SK-N-SH treated with all-trans-retinoic acid at 6 μM for 48 hours (cell line): ENCODE data around the gene MS4A5.

ENCODE experiments used
- ATAC-seq: fragments of 200-7000 bp; cut with Tn5 transposase; 3 replicates; pipeline ENCODE4 v1.9.1; 2020; ENCODE audit warnings: mild to moderate bottlenecking, moderate library complexity
- ARNTL ChIP-seq: fragments of 450-650 bp; formaldehyde crosslinking; IDR thresholded peaks from 2 replicates; pipeline ENCODE4 v1.5.0; 2020; ENCODE audit warnings: low read depth, mild to moderate bottlenecking, moderate library complexity, borderline replicate concordance
- BACH2 ChIP-seq: fragments of 250-450 bp; sonication (Bioruptor Pico); IDR thresholded peaks from 2 replicates; pipeline ENCODE4 v1.9.0; 2021; ENCODE audit warnings: mild to moderate bottlenecking, borderline replicate concordance
- CREB5 ChIP-seq: fragments of 250-450 bp; sonication (Bioruptor Pico); IDR thresholded peaks from 2 replicates; pipeline ENCODE4 v1.5.1; 2020; ENCODE audit warnings: low read depth, mild to moderate bottlenecking, moderate library complexity
- CSDC2 ChIP-seq: fragments of 250-450 bp; sonication (Bioruptor Pico); IDR thresholded peaks from 2 replicates; pipeline ENCODE4 v1.5.0; 2020; ENCODE audit warnings: mild to moderate bottlenecking, moderate library complexity
- CSRNP3 ChIP-seq: fragments of 250-450 bp; sonication (Bioruptor Pico); IDR thresholded peaks from 2 replicates; pipeline ENCODE4 v1.5.1; 2021; ENCODE audit warnings: mild to moderate bottlenecking, moderate library complexity
- ESRRG ChIP-seq: fragments of 250-450 bp; sonication (Bioruptor Pico); IDR thresholded peaks from 2 replicates; pipeline ENCODE4 v1.6.1; 2021; ENCODE audit warnings: mild to moderate bottlenecking
- ISL1 ChIP-seq: fragments of 250-450 bp; sonication (Bioruptor Pico); IDR thresholded peaks from 2 replicates; pipeline ENCODE4 v2.1.2; 2022; ENCODE audit warnings: mild to moderate bottlenecking, moderate library complexity
- OSR1 ChIP-seq: fragments of 250-450 bp; sonication (Bioruptor Pico); IDR thresholded peaks from 2 replicates; pipeline ENCODE4 v1.8.0; 2022; ENCODE audit warnings: moderate library complexity, mild to moderate bottlenecking, inconsistent platforms
- PATZ1 ChIP-seq: fragments of 250-450 bp; sonication (Bioruptor Pico); IDR thresholded peaks from 2 replicates; pipeline ENCODE4 v1.8.0; 2020; ENCODE audit warnings: mild to moderate bottlenecking, moderate library complexity, borderline replicate concordance
- POU6F1 ChIP-seq: fragments of 250-450 bp; sonication (Bioruptor Pico); IDR thresholded peaks from 2 replicates; pipeline ENCODE4 v1.8.0; 2021; ENCODE audit warnings: low read depth, mild to moderate bottlenecking, moderate library complexity, borderline replicate concordance
- RARB ChIP-seq: fragments of 250-450 bp; sonication (Bioruptor Pico); IDR thresholded peaks from 2 replicates; pipeline ENCODE4 v1.8.0; 2021; ENCODE audit warnings: mild to moderate bottlenecking, moderate library complexity
- SNAI2 ChIP-seq: fragments of 250-450 bp; sonication (Bioruptor Pico); IDR thresholded peaks from 2 replicates; pipeline ENCODE4 v1.5.0; 2020; ENCODE audit warnings: mild to moderate bottlenecking, moderate library complexity
- TOX ChIP-seq: fragments of 250-450 bp; sonication (Bioruptor Pico); IDR thresholded peaks from 2 replicates; pipeline ENCODE4 v1.8.0; 2021; ENCODE audit warnings: mild to moderate bottlenecking, moderate library complexity, borderline replicate concordance
- TSHZ2 ChIP-seq: fragments of 250-450 bp; sonication (Bioruptor Pico); IDR thresholded peaks from 2 replicates; pipeline ENCODE4 v1.5.0; 2020; ENCODE audit warnings: mild to moderate bottlenecking, moderate library complexity
- ZFP3 ChIP-seq: fragments of 250-450 bp; sonication (Bioruptor Pico); IDR thresholded peaks from 2 replicates; pipeline ENCODE4 v1.5.0; 2020; ENCODE audit warnings: mild to moderate bottlenecking, moderate library complexity
- ZNF565 ChIP-seq: fragments of 450-650 bp; formaldehyde crosslinking; conservative IDR thresholded peaks from 2 replicates; pipeline ENCODE4 v1.5.0; 2020; ENCODE audit warnings: low read depth, mild to moderate bottlenecking, moderate library complexity
- ZNF70 ChIP-seq: fragments of 450-650 bp; formaldehyde crosslinking; IDR thresholded peaks from 2 replicates; pipeline ENCODE4 v1.5.0; 2020; ENCODE audit warnings: mild to moderate bottlenecking, moderate library complexity
- ZNF8 ChIP-seq: fragments of 450-650 bp; formaldehyde crosslinking; IDR thresholded peaks from 2 replicates; pipeline ENCODE4 v1.5.0; 2020; ENCODE audit warnings: mild to moderate bottlenecking, moderate library complexity

MS4A5 gene

GRCh38 chr11:60429272-60429671 lies at the start of gene MS4A5:
Gene MS4A5, plus strand, starts transcription at chr11:60429572. Its CDS starts 103 bp downstream, at chr11:60429675.
- no peak for ATAC-seq
- TF ChIP-seq ZNF70 (CRISPR knock-in tag) (no peak), CREB5 (CRISPR knock-in tag) (no peak), TSHZ2 (CRISPR knock-in tag) (no peak), ESRRG (CRISPR knock-in tag) (no peak), POU6F1 (CRISPR knock-in tag) (no peak), RARB (CRISPR knock-in tag) (no peak), SNAI2 (CRISPR knock-in tag) (no peak), CSDC2 (CRISPR knock-in tag) (no peak), PATZ1 (CRISPR knock-in tag) (no peak), ISL1 (CRISPR knock-in tag) (no peak), CSRNP3 (CRISPR knock-in tag) (no peak), ARNTL (CRISPR knock-in tag) (no peak), ZNF565 (CRISPR knock-in tag) (no peak), BACH2 (no peak), ZFP3 (CRISPR knock-in tag) (no peak)

- TF ChIP-seq ISL1 (CRISPR knock-in tag): no peak
- no peak for TF ChIP-seq TOX
- no peak for TF ChIP-seq ZFP3 (CRISPR knock-in tag)
- no peak for TF ChIP-seq OSR1
- TF ChIP-seq TSHZ2 (CRISPR knock-in tag): no peak
- TF ChIP-seq ZNF8 (CRISPR knock-in tag): no peak
- no peak for ATAC-seq
Observed at GRCh38 chr11:60389279-60389910, 40.0 kb upstream of the MS4A5 start.
